ENCODE results near the gene P2RX7.

DNA sequence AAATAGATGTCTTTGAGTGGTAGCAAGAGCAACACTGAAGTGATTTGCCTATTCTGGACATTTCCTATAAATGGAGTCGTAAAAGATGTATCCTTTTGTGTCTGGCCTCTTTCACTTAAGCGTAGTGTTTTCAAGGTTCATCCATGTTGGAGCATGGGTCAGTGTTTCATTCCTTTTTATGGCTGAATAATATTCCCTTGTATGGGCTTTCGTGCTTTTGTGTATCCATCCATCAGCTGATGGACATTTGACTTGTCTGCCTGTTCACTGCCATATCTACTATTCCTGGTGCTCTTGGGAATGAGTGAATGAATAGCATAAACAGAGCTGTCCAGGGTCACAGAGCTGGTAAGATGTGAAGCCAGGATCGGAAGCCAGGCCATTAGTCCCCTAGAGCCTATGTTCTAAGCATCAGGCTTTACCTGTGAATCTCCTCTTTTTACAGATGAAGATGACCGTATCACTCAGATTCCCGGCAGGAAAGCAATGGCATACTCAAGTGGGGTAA lies 1.8 kb upstream of the P2RX7 start:
- TF ChIP-seq, protein P1, sequence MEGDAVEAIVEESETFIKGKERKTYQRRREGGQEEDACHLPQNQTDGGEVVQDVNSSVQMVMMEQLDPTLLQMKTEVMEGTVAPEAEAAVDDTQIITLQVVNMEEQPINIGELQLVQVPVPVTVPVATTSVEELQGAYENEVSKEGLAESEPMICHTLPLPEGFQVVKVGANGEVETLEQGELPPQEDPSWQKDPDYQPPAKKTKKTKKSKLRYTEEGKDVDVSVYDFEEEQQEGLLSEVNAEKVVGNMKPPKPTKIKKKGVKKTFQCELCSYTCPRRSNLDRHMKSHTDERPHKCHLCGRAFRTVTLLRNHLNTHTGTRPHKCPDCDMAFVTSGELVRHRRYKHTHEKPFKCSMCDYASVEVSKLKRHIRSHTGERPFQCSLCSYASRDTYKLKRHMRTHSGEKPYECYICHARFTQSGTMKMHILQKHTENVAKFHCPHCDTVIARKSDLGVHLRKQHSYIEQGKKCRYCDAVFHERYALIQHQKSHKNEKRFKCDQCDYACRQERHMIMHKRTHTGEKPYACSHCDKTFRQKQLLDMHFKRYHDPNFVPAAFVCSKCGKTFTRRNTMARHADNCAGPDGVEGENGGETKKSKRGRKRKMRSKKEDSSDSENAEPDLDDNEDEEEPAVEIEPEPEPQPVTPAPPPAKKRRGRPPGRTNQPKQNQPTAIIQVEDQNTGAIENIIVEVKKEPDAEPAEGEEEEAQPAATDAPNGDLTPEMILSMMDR (conservative IDR thresholded peaks at IDR 0.05 in 1 of 2, IDR thresholded peaks at IDR 0.05 in 1 of 2; ENCODE audit: low read depth in 1 of 2, low read length in 2 of 2) = no peak
- TF ChIP-seq EZH2 (IDR thresholded peaks at IDR 0.05; ENCODE audit: low read length, missing control alignments) = no peak
